ENCODE results near the gene ZSWIM1. TPM values are rescaled to one million over a fixed set of nuclear protein-coding genes. Genes with fewer than 3 reads are reported as not detected.

Gene ZSWIM1
- total and polyA plus RNA-seq, 3 donors from 2014 or later, result 11.4 to 24.5 (median 24.0) TPM

DNA sequence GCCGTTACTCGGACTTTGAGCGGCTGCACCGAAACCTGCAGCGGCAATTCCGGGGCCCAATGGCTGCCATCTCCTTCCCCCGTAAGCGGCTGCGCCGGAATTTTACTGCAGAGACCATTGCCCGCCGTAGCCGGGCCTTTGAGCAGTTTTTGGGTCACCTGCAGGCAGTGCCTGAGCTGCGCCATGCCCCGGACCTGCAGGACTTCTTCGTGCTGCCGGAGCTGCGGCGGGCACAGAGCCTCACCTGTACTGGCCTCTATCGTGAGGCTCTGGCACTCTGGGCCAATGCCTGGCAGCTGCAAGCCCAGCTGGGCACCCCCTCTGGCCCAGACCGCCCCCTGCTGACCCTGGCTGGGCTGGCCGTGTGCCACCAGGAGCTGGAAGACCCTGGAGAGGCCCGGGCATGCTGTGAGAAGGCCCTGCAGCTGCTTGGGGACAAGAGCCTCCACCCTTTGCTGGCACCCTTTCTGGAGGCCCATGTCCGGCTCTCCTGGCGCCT lies 40.3 kb upstream of the ZSWIM1 start:
- DNase-seq, result no peak
- no peak overlapping the region for H3K27ac ChIP-seq
- intact Hi-C loops (cut with DNase I; ENCODE audit: low total_unique reads), result no loop called here

GRCh38 chr20:45841407-45842129 lies 39.5 kb upstream of the ZSWIM1 start:
- H3K4me1 ChIP-seq, result peaks cover 22% of the 10 kb centered on the region
- H3K36me3 ChIP-seq (ENCODE audit: low read depth, missing control alignments), result no peaks in the 10 kb centered on the region
- no peaks in the 10 kb centered on the region for H3K9me3 ChIP-seq
- no peak for DNase-seq
- peak overlapping the region in 1 of 2 donors; percentile 9 for H3K27ac ChIP-seq
- H3K27me3 ChIP-seq, result no peaks in the 10 kb centered on the region
- intact Hi-C loops (cut with DNase I; ENCODE audit: low total_unique reads), result no loop called here
- TF ChIP-seq POLR2A (IDR thresholded peaks at IDR 0.05), result no peak
- TF ChIP-seq, protein P1, sequence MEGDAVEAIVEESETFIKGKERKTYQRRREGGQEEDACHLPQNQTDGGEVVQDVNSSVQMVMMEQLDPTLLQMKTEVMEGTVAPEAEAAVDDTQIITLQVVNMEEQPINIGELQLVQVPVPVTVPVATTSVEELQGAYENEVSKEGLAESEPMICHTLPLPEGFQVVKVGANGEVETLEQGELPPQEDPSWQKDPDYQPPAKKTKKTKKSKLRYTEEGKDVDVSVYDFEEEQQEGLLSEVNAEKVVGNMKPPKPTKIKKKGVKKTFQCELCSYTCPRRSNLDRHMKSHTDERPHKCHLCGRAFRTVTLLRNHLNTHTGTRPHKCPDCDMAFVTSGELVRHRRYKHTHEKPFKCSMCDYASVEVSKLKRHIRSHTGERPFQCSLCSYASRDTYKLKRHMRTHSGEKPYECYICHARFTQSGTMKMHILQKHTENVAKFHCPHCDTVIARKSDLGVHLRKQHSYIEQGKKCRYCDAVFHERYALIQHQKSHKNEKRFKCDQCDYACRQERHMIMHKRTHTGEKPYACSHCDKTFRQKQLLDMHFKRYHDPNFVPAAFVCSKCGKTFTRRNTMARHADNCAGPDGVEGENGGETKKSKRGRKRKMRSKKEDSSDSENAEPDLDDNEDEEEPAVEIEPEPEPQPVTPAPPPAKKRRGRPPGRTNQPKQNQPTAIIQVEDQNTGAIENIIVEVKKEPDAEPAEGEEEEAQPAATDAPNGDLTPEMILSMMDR (IDR thresholded peaks at IDR 0.05), result no peak
- H3K4me3 ChIP-seq, result no peak overlapping the region
- 88 to 97% methylated on average over 10 of the region's 10 CpGs for WGBS, 2 donors

More for the DNA sequence above, 40.3 kb upstream of the ZSWIM1 start:
- WGBS, 2 donors, result 83 to 90% methylated on average over 13 to 15 of the region's 25 CpGs
- no peak for TF ChIP-seq POLR2A (IDR thresholded peaks at IDR 0.05)
- H3K4me1 ChIP-seq, result peaks cover 21% of the 10 kb centered on the region
- H3K4me3 ChIP-seq, result no peak overlapping the region
- H3K36me3 ChIP-seq (ENCODE audit: low read depth, missing control alignments), result no peaks in the 10 kb centered on the region
- H3K27me3 ChIP-seq, result no peaks in the 10 kb centered on the region
- H3K9me3 ChIP-seq, result no peaks in the 10 kb centered on the region

DNA sequence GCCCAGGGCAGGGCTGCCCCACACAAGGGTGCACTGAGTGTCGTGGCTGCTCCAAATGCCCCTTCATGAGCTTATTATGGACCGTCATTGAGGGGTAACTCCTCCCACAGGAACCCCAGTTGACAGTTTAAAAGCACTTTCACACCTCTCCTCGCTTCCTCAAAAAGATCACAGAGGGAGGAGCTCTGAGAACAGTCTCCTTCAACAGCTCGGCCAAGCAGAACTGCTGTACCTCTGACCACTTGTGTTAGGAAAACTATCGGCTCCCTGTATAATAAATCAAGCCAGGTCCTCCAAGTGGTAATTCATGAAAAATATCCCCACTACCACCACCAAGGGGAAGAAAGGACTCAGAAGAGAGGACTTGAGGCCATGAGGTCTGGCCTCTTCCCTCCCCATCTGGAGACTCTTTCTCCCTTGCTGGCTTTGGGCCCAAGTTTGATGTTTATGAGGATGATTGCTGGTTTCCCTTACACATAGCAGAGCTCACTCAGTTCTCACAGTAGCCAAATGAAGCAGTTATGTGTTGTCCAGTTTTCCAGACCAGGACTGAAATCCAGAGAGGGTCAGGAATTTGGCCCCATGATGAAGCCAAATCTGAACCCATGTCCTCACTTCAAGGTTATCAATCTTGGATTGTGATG lies 38.7 kb upstream of the ZSWIM1 start:
- Histone ChIP-seq H3K27me3 (no peaks in the 10 kb centered on the region), H3K9me3 (no peaks in the 10 kb centered on the region), H3K36me3 (ENCODE audit: low read depth, missing control alignments) (no peaks in the 10 kb centered on the region), H3K4me3 (no peak overlapping the region), H3K27ac (peak overlapping the region in 1 of 2 donors; percentile 9), H3K4me1 (peaks cover 18% of the 10 kb centered on the region)
- intact Hi-C loops (cut with DNase I; ENCODE audit: low total_unique reads), result no loop called here
- 44 to 53% methylated on average over 4 to 5 of the region's 5 CpGs for WGBS, 2 donors
- peak; percentile 56 for DNase-seq
- TF ChIP-seq POLR2A (IDR thresholded peaks at IDR 0.05), result no peak

GRCh38 chr20:45843506-45843905 lies 37.5 kb upstream of the ZSWIM1 start:
- WGBS, 2 donors, result 88 to 92% methylated on average over 7 to 14 of the region's 14 CpGs
- Histone ChIP-seq H3K4me3 (no peak overlapping the region), H3K27ac (peak overlapping the region in 1 of 2 donors; percentile 9), H3K36me3 (ENCODE audit: low read depth, missing control alignments) (no peaks in the 10 kb centered on the region), H3K9me3 (no peaks in the 10 kb centered on the region), H3K27me3 (no peaks in the 10 kb centered on the region), H3K4me1 (peaks cover 18% of the 10 kb centered on the region)
- no peak for DNase-seq
- TF ChIP-seq POLR2A (IDR thresholded peaks at IDR 0.05), result no peak
- TF ChIP-seq, protein P1 (IDR thresholded peaks at IDR 0.05), result no peak
- intact Hi-C loops (cut with DNase I; ENCODE audit: low total_unique reads), result no loop called here

DNA sequence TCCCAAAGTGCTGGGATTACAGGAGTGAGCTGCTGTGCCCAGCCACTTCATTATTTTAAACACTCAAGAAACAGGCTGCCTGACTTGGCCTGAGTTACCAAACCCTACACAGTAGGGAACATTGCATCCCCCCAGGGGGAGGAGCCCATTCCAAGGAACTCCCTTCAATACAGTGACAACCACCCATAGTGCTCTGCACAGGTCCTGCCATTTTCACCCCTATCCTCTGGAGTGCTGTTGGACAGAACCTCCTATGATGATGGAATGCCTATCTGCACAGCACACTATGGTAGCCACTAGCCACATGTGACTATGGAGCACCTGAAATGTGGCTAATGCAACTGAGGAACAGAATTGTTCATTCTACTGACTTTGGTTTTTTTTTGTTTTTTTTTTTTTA lies 35.6 kb upstream of the ZSWIM1 start:
- TF ChIP-seq POLR2A (IDR thresholded peaks at IDR 0.05), result no peak
- TF ChIP-seq, protein P1 (IDR thresholded peaks at IDR 0.05), result no peak
- Histone ChIP-seq H3K9me3 (no peaks in the 10 kb centered on the region), H3K27me3 (no peaks in the 10 kb centered on the region), H3K4me3 (no peak overlapping the region), H3K4me1 (peaks cover 18% of the 10 kb centered on the region), H3K27ac (no peak overlapping the region), H3K36me3 (ENCODE audit: low read depth, missing control alignments) (no peaks in the 10 kb centered on the region)
- intact Hi-C loops (cut with DNase I; ENCODE audit: low total_unique reads), result no loop called here
- no peak for DNase-seq

Data from testis (tissue), 3 donors.